K562 treated with DMSO at 1 percent for 4 hours (cell line): ENCODE measurements around the gene ZNF583. TPM values are rescaled to one million over a fixed set of nuclear protein-coding genes. Genes with fewer than 3 reads are reported as not detected.

Experiments
- total RNA-seq: library from RNA; unstranded; fragments of 300-600 nt; gene quantifications from 2 replicates; pipeline ENCODE4 v1.2.3, GENCODE V29; 2022; ENCODE audit not compliant: insufficient read depth

ZNF583 gene
- total RNA-seq, result 0.16 TPM in 1 of 2 replicates, not detected in the other

GRCh38 chr19:56403764-56404704 lies at the start of gene ZNF583:
Gene ZNF583 (plus strand): TSS chr19:56404332. CDS start chr19:56407115, 2,783 bp downstream.

GRCh38 chr19:56393119-56394012 lies 10.8 kb upstream of the ZNF583 start, which contains the start of gene ZNF582:
Gene ZNF582 (minus strand): TSS chr19:56393534. CDS start chr19:56391752, 1,782 bp downstream.

Other genes starting within 250 kb of the ZNF583 start
- not detected in 2 replicates for gene GALP, start 228.3 kb upstream of the ZNF583 start, total RNA-seq
- not detected in 2 replicates for gene ZSCAN5B, start 206.5 kb upstream of the ZNF583 start, total RNA-seq
- gene ZSCAN5C, start 202.1 kb upstream of the ZNF583 start, total RNA-seq, result not detected in 2 replicates
- gene EDDM13, start 131.6 kb upstream of the ZNF583 start, total RNA-seq, result not detected in 2 replicates
- gene ZSCAN5A, start 89.5 kb upstream of the ZNF583 start, total RNA-seq, result 3.2 and 3.8 TPM in 2 replicates
- gene ZNF582, start 10.8 kb upstream of the ZNF583 start, total RNA-seq, result 1.9 TPM in 1 of 2 replicates, not detected in the other
- not detected in 2 replicates for gene ZNF667, start 73.0 kb downstream of the ZNF583 start, total RNA-seq
- gene ZNF471, start 103.5 kb downstream of the ZNF583 start, total RNA-seq, result not detected in 2 replicates
- gene ZFP28, start 134.6 kb downstream of the ZNF583 start, total RNA-seq, result not detected in 2 replicates
- gene ZNF470, start 163.1 kb downstream of the ZNF583 start, total RNA-seq, result not detected in 2 replicates
- not detected in 2 replicates for gene ZNF71, start 191.0 kb downstream of the ZNF583 start, total RNA-seq
- not detected in 2 replicates for gene SMIM17, start 238.8 kb downstream of the ZNF583 start, total RNA-seq